ENCODE data around the gene C1QB. TPM values are rescaled to one million over a fixed set of nuclear protein-coding genes. Genes with fewer than 3 reads are reported as not detected.

Gene C1QB, protein sequence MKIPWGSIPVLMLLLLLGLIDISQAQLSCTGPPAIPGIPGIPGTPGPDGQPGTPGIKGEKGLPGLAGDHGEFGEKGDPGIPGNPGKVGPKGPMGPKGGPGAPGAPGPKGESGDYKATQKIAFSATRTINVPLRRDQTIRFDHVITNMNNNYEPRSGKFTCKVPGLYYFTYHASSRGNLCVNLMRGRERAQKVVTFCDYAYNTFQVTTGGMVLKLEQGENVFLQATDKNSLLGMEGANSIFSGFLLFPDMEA
- total RNA-seq (2014; rRNA removed; shearing (Covaris generic)) = not detected in 2 replicates

DNA sequence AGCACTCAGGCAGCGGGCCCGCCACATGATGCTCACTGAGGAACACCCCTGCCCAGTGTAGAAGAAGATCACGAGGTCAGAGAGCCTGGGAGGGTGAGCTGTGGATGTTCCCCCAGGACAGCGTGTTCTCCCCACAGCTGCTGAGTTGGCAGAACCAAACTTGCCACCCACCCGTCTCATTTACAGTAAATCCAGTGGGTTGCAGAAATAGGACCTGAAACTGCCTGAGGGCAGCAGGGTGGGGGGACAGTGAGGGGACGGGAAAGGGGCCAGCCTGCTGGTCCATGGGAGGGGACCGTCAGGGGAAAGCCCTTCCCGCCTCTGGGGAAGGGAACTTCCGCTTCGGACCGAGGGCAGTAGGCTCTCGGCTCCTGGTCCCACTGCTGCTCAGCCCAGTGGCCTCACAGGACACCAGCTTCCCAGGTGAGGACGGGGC lies at the start of gene C1QB:
Gene C1QB (plus strand): TSS at position 356 of the 436 bp plus-strand sequence. CDS start 6,227 bp downstream, outside the sequence.

DNA sequence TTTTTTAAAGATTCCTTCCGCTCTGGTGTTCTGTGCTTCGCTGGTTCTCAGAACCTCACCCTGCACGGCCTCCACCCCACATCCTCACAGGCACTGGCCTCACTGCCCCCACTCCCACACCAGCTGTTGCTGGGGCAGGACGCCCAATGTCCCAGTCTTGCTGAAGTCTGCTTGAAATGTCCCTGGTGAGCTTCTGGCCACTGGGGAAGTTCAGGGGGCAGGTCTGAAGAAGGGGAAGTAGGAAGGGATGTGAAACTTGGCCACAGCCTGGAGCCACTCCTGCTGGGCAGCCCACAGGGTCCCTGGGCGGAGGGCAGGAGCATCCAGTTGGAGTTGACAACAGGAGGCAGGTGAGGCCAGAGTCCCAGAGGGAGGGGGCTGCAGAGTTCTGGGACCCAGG lies 16.7 kb upstream of the C1QB start, which contains the start of gene C1QA:
Gene C1QA (plus strand): TSS at position 276 of the 400 bp plus-strand sequence. CDS start 989 bp downstream, outside the sequence.

DNA sequence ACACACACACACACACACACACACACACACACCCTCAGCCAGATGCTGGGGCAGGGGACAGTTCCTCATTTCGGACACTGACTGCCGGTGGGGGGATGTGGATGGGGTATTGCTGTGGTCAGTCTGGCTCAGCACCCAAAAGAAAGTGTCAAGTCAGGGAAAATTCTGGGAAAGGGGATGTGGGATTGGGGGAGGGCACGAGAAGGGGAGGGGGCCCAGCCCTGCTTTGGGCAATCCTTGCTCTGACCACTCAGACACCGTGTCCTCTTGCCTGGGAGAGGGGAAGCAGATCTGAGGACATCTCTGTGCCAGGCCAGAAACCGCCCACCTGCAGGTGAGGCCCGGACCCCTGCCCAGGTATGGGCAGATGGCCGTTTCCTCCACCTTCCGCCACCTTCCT lies 9.7 kb upstream of the C1QB start, which contains the start of gene C1QC:
Gene C1QC (plus strand): TSS at position 253 of the 400 bp plus-strand sequence. CDS start 391 bp downstream, outside the sequence.

DNA sequence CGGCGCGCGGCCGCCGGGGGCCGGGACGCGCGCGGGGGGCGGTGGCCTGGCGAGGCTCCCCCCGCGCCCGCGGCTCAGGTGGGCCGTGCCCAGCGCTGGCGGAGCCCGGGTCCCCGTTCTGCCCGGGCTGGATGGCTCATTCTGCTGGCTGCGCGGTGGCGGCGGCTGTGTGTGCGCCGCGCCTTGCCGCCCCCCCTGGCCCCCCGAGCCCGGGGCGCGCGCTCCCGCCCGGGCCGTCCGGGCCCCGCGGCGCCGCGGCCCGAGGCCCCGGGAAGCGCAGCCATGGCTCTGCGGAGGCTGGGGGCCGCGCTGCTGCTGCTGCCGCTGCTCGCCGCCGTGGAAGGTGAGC lies 57.6 kb downstream of the C1QB start, which contains the start of gene EPHB2:
Gene EPHB2 (plus strand): TSS at position 139 of the 349 bp plus-strand sequence. CDS start 144 bp downstream, at position 283.

Small RNAs within 50 kb of the gene (small RNA-seq; reads per million reads assigned to genes)
- gene MIR6127 = not detected

Other genes with a start within 250 kb of the C1QB start
- gene ZBTB40, start 201.4 kb upstream of the C1QB start, total RNA-seq (2014; rRNA removed; shearing (Covaris generic)) = 12.7 and 14.1 TPM in 2 replicates
- gene EPHA8, start 89.7 kb upstream of the C1QB start, total RNA-seq (2014; rRNA removed; shearing (Covaris generic)) = 0.13 TPM in 1 of 2 replicates, not detected in the other
- gene C1QA, start 16.6 kb upstream of the C1QB start, total RNA-seq (2014; rRNA removed; shearing (Covaris generic)) = not detected in 2 replicates
- not detected in 2 replicates for gene C1QC, start 9.6 kb upstream of the C1QB start, total RNA-seq (2014; rRNA removed; shearing (Covaris generic))
- 8.0 and 8.2 TPM in 2 replicates for gene EPHB2, start 57.6 kb downstream of the C1QB start, total RNA-seq (2014; rRNA removed; shearing (Covaris generic))